ENCODE data around the gene CLC. TPM values are rescaled to one million over a fixed set of nuclear protein-coding genes. Genes with fewer than 3 reads are reported as not detected.

CLC gene
- total RNA-seq = not detected
- not detected for polyA plus RNA-seq (2013, experiment 1 of 2)
- not detected for polyA plus RNA-seq (2013, experiment 2 of 2)
- long read RNA-seq, experiment 1 = 0 reads
- long read RNA-seq, experiment 2 = 0 reads
- long read RNA-seq, experiment 3 = 0 reads
- long read RNA-seq, experiment 4 = 0 reads

- Histone ChIP-seq H3K9ac (ENCODE audit: extremely low read depth, low read length, poor library complexity, severe bottlenecking) (no peak within 1 kb of the TSS), H3K4me3 (ENCODE audit: low read length) (no peak within 1 kb of the TSS), H3K27ac (ENCODE audit: low read depth, low read length) (no peak within 1 kb of the TSS), H3K9me3 (ENCODE audit: control insufficient read depth, low read length) (no peaks in the 10 kb centered on the region), H3K36me3 (ENCODE audit: control insufficient read depth, insufficient read depth, low read length) (no peaks in the 10 kb centered on the region), H3K4me1 (ENCODE audit: control insufficient read depth, insufficient read depth, low read length) (no peaks in the 10 kb centered on the region), H3K27me3 (ENCODE audit: control insufficient read depth, insufficient read depth, low read length, poor library complexity, severe bottlenecking) (peaks cover 22% of the 10 kb centered on the region)
- peaks cover 8% of the 10 kb centered on the region for H3K27me3 Mint-ChIP-seq (ENCODE audit: insufficient read depth)
- WGBS, 2 experiments (ENCODE audit: insufficient coverage in 1 of 2, insufficient read length in 1 of 2) = 73 to 78% methylated on average over 2 to 3 of the region's 3 CpGs
- no peak within 1 kb of the TSS for H3K27ac Mint-ChIP-seq
- H3K4me1 Mint-ChIP-seq = no peaks in the 10 kb centered on the region
- no peak for TF ChIP-seq CTCF (conservative IDR thresholded peaks at IDR 0.05)
- no peaks in the 10 kb centered on the region for H3K9me3 Mint-ChIP-seq
- no peak within 1 kb of the TSS for H3K4me3 Mint-ChIP-seq
- H3K36me3 Mint-ChIP-seq (ENCODE audit: low read depth) = no peaks in the 10 kb centered on the region
- no peak for DNase-seq
These were observed at the start of gene CLC for GRCh38 chr19:39737891-39738290. Gene CLC, minus strand, starts transcription at chr19:39738029. Its CDS starts 77 bp downstream, at chr19:39737952.

- no peaks in the 10 kb centered on the region for H3K36me3 ChIP-seq (ENCODE audit: control insufficient read depth, insufficient read depth, low read length)
- no peak overlapping the region for H3K9ac ChIP-seq (ENCODE audit: extremely low read depth, low read length, poor library complexity, severe bottlenecking)
- H3K36me3 Mint-ChIP-seq (ENCODE audit: low read depth) = no peaks in the 10 kb centered on the region
- no peak overlapping the region for H3K4me3 ChIP-seq (ENCODE audit: low read length)
- DNase-seq = no peak
- H3K27ac ChIP-seq (ENCODE audit: low read depth, low read length) = no peak overlapping the region
- TF ChIP-seq CTCF (conservative IDR thresholded peaks at IDR 0.05) = no peak
- peaks cover 21% of the 10 kb centered on the region for H3K27me3 ChIP-seq (ENCODE audit: control insufficient read depth, insufficient read depth, low read length, poor library complexity, severe bottlenecking)
- 89 to 90% methylated on average over 3 of the region's 3 CpGs for WGBS, 2 experiments (ENCODE audit: insufficient coverage in 1 of 2, insufficient read length in 1 of 2)
- no peaks in the 10 kb centered on the region for H3K9me3 ChIP-seq (ENCODE audit: control insufficient read depth, low read length)
- H3K4me1 Mint-ChIP-seq = no peaks in the 10 kb centered on the region
- H3K4me3 Mint-ChIP-seq = no peak overlapping the region
- H3K9me3 Mint-ChIP-seq = no peaks in the 10 kb centered on the region
- H3K27ac Mint-ChIP-seq = no peak overlapping the region
- H3K27me3 Mint-ChIP-seq (ENCODE audit: insufficient read depth) = peaks cover 18% of the 10 kb centered on the region
- no peaks in the 10 kb centered on the region for H3K4me1 ChIP-seq (ENCODE audit: control insufficient read depth, insufficient read depth, low read length)
These were observed 43.1 kb upstream of the CLC start for GRCh38 chr19:39780894-39781293.

- no peak within 1 kb of the TSS for H3K27ac Mint-ChIP-seq
- no peaks in the 10 kb centered on the region for H3K9me3 Mint-ChIP-seq
- Histone ChIP-seq H3K9ac (ENCODE audit: extremely low read depth, low read length, poor library complexity, severe bottlenecking) (no peak within 1 kb of the TSS), H3K27ac (ENCODE audit: low read depth, low read length) (no peak within 1 kb of the TSS), H3K4me1 (ENCODE audit: control insufficient read depth, insufficient read depth, low read length) (no peaks in the 10 kb centered on the region), H3K4me3 (ENCODE audit: low read length) (no peak within 1 kb of the TSS), H3K36me3 (ENCODE audit: control insufficient read depth, insufficient read depth, low read length) (no peaks in the 10 kb centered on the region), H3K27me3 (ENCODE audit: control insufficient read depth, insufficient read depth, low read length, poor library complexity, severe bottlenecking) (peaks cover 8% of the 10 kb centered on the region), H3K9me3 (ENCODE audit: control insufficient read depth, low read length) (no peaks in the 10 kb centered on the region)
- peaks cover 3% of the 10 kb centered on the region for H3K27me3 Mint-ChIP-seq (ENCODE audit: insufficient read depth)
- no peak for DNase-seq
- no peaks in the 10 kb centered on the region for H3K4me1 Mint-ChIP-seq
- no peaks in the 10 kb centered on the region for H3K36me3 Mint-ChIP-seq (ENCODE audit: low read depth)
- 42 to 76% methylated on average over 2 to 4 of the region's 4 CpGs for WGBS, 2 experiments (ENCODE audit: insufficient coverage in 1 of 2, insufficient read length in 1 of 2)
- H3K4me3 Mint-ChIP-seq = no peak within 1 kb of the TSS
- no peak for TF ChIP-seq CTCF (conservative IDR thresholded peaks at IDR 0.05)
These were observed 40.9 kb upstream of the CLC start, which contains the start of gene LEUTX for GRCh38 chr19:39778763-39779162. Gene LEUTX, plus strand, starts transcription at chr19:39778854. Its CDS starts 67 bp downstream, at chr19:39778921.
